Endodermal cell (in vitro differentiated cells): ENCODE results near the gene SH3BP4. TPM values are rescaled to one million over a fixed set of nuclear protein-coding genes. Genes with fewer than 3 reads are reported as not detected.

ENCODE experiments used
- DNase-seq: peaks from one replicate; pipeline ENCODE4 v3.0.0-alpha.2; 2017
- H3K27ac ChIP-seq: 2 replicates; pipeline ENCODE4 v1.5.1; 2013; ENCODE audit warnings: mild to moderate bottlenecking, low read depth, low read length, moderate library complexity
- H3K27me3 ChIP-seq: 2 replicates; pipeline ENCODE4 v1.6.1; 2013; ENCODE audit warnings: mild to moderate bottlenecking, low read length, moderate library complexity; ENCODE audit not compliant: insufficient read depth, control insufficient read depth, poor library complexity, severe bottlenecking
- H3K36me3 ChIP-seq: 2 replicates; pipeline ENCODE4 v1.7.0; 2013; ENCODE audit warnings: mild to moderate bottlenecking, low read length, moderate library complexity; ENCODE audit not compliant: control insufficient read depth, insufficient read depth
- H3K4me1 ChIP-seq: one replicate; pipeline ENCODE4 v1.7.0; 2013; ENCODE audit warnings: low read length; ENCODE audit not compliant: control insufficient read depth, insufficient read depth
- H3K4me3 ChIP-seq: 2 replicates; pipeline ENCODE4 v1.5.1; 2013; ENCODE audit warnings: mild to moderate bottlenecking, low read length, moderate library complexity
- H3K9ac ChIP-seq: 2 replicates; pipeline ENCODE4 v1.6.1; 2013; ENCODE audit warnings: mild to moderate bottlenecking, low read length, moderate library complexity; ENCODE audit not compliant: poor library complexity, severe bottlenecking; ENCODE audit errors: extremely low read depth
- H3K9me3 ChIP-seq: 2 replicates; pipeline ENCODE4 v1.6.1; 2013; ENCODE audit warnings: mild to moderate bottlenecking, low read length, moderate library complexity; ENCODE audit not compliant: control insufficient read depth
- H3K27ac Mint-ChIP-seq: 2 replicates; pipeline ENCODE4 v1.8.0; 2020; ENCODE audit warnings: mixed read lengths
- H3K27me3 Mint-ChIP-seq: 2 replicates; pipeline ENCODE4 v1.8.0; 2021; ENCODE audit warnings: mild to moderate bottlenecking, mixed read lengths; ENCODE audit not compliant: insufficient read depth
- H3K36me3 Mint-ChIP-seq: 2 replicates; pipeline ENCODE4 v1.8.0; 2020; ENCODE audit warnings: low read depth, mixed read lengths
- H3K4me1 Mint-ChIP-seq: 2 replicates; pipeline ENCODE4 v1.8.0; 2020; ENCODE audit warnings: mixed read lengths
- H3K4me3 Mint-ChIP-seq: 2 replicates; pipeline ENCODE4 v1.8.0; 2020; ENCODE audit warnings: mild to moderate bottlenecking, moderate library complexity, mixed read lengths
- H3K9me3 Mint-ChIP-seq: 2 replicates; pipeline ENCODE4 v1.8.0; 2020; ENCODE audit warnings: mild to moderate bottlenecking, mixed read lengths
- CTCF ChIP-seq: fragments of 200-600 bp; sonication (generic); conservative IDR thresholded peaks from 2 replicates; pipeline ENCODE4 v1.5.0; 2021; ENCODE audit warnings: antibody characterized with exemption, mild to moderate bottlenecking
- WGBS, 2 experiments: methylation state at CpG; one replicate each; pipeline versions ENCODE4 v1.1.5 to v1.1.7; 2013; ENCODE audit warnings: missing lambda C conversion rate in 2 of 2, mixed read lengths in 1 of 2; ENCODE audit not compliant: insufficient coverage in 1 of 2, insufficient read length in 1 of 2; 5-methylcytosine and 5-hydroxymethylcytosine counted together
- total RNA-seq, 2 donors: library from RNA; stranded (reverse); fragmentation: NEBNext Ultra II Directional in 1 of 2; extraction: Animal tissue kit (Norgen Biotek cat#: 25700) in 1 of 2; gene quantifications; 2 replicates in 1 of 2; 3 replicates in 1 of 2; pipeline ENCODE4 v1.2.1, GENCODE V29; 2021

Gene SH3BP4
- total RNA-seq, 2 donors from 2014 or later = 49.1 to 53.4 TPM

GRCh38 chr2:234953116-234954031 lies 1.6 kb downstream of the SH3BP4 start:
- Histone ChIP-seq H3K9me3 (no peaks in the 10 kb centered on the region), H3K27ac (no peak overlapping the region), H3K4me3 (peak overlapping the region; percentile 99), H3K27me3 (peaks cover 7% of the 10 kb centered on the region), H3K36me3 (peaks cover 6% of the 10 kb centered on the region), H3K4me1 (peaks cover 16% of the 10 kb centered on the region), H3K9ac (peak overlapping the region; percentile 74)
- Mint-ChIP-seq H3K9me3 (no peaks in the 10 kb centered on the region), H3K4me1 (peaks cover 61% of the 10 kb centered on the region), H3K27ac (peak overlapping the region; percentile 80), H3K27me3 (peaks cover 26% of the 10 kb centered on the region), H3K4me3 (peak overlapping the region; percentile 82), H3K36me3 (no peaks in the 10 kb centered on the region)
- 15 to 19% methylated on average over 12 to 18 of the region's 20 CpGs for WGBS, 2 experiments
- DNase-seq = peak; percentile 60
- TF ChIP-seq CTCF = no peak

- peaks cover 70% of the 10 kb centered on the region for H3K4me1 Mint-ChIP-seq
- H3K9me3 Mint-ChIP-seq = no peaks in the 10 kb centered on the region
- Histone ChIP-seq H3K27me3 (peaks cover 7% of the 10 kb centered on the region), H3K27ac (peak overlapping the region; percentile 71), H3K4me1 (peaks cover 16% of the 10 kb centered on the region), H3K9ac (peak overlapping the region; percentile 74), H3K9me3 (no peaks in the 10 kb centered on the region), H3K36me3 (peaks cover 6% of the 10 kb centered on the region), H3K4me3 (peak overlapping the region; percentile 99)
- DNase-seq = peak; percentile 55
- TF ChIP-seq CTCF = no peak
- no peaks in the 10 kb centered on the region for H3K36me3 Mint-ChIP-seq
- peak overlapping the region; percentile 82 for H3K4me3 Mint-ChIP-seq
- peaks cover 14% of the 10 kb centered on the region for H3K27me3 Mint-ChIP-seq
- WGBS, 2 experiments = 34 to 35% methylated on average over 5 to 8 of the region's 8 CpGs
- H3K27ac Mint-ChIP-seq = peak overlapping the region; percentile 61
Measured at GRCh38 chr2:234954551-234954992, 2.8 kb downstream of the SH3BP4 start.

GRCh38 chr2:234955091-234955591 lies 3.3 kb downstream of the SH3BP4 start:
- Mint-ChIP-seq H3K36me3 (no peaks in the 10 kb centered on the region), H3K4me3 (peak overlapping the region; percentile 82), H3K27ac (peak overlapping the region; percentile 61), H3K9me3 (no peaks in the 10 kb centered on the region), H3K4me1 (peaks cover 72% of the 10 kb centered on the region), H3K27me3 (peaks cover 9% of the 10 kb centered on the region)
- 68 to 77% methylated on average over 10 to 16 of the region's 16 CpGs for WGBS, 2 experiments
- H3K4me1 ChIP-seq = peaks cover 16% of the 10 kb centered on the region
- peak overlapping the region; percentile 74 for H3K9ac ChIP-seq
- H3K9me3 ChIP-seq = no peaks in the 10 kb centered on the region
- peak; percentile 60 for DNase-seq
- peaks cover 9% of the 10 kb centered on the region for H3K36me3 ChIP-seq
- H3K27ac ChIP-seq = peak overlapping the region; percentile 71
- TF ChIP-seq CTCF = no peak
- H3K27me3 ChIP-seq = peaks cover 4% of the 10 kb centered on the region
- peak overlapping the region; percentile 99 for H3K4me3 ChIP-seq
